Left lung (tissue), 10 donors: ENCODE data around the gene PLA2G4D. TPM values are rescaled to one million over a fixed set of nuclear protein-coding genes. Genes with fewer than 3 reads are reported as not detected.

Experiments
- ATAC-seq: fragments of 200-7000 bp; cut with Tn5 transposase; one replicate; pipeline ENCODE4 v1.9.1; 2020; ENCODE audit warnings: moderate library complexity
- DNase-seq, 4 donors: peaks; one replicate each; pipeline ENCODE4 v3.0.0-alpha.2; 2013 to 2020
- H3K27ac ChIP-seq, 2 donors: fragments of 200-600 bp; sonication (generic) in 1 of 2; one replicate each; pipeline versions ENCODE4 v1.5.0 to v1.8.0; 2020 to 2021
- H3K27me3 ChIP-seq, 2 donors: fragments of 200-600 bp; sonication (generic) in 1 of 2; one replicate each; pipeline versions ENCODE4 v1.5.0 to v1.8.0; 2020 to 2021
- H3K36me3 ChIP-seq, 2 donors: fragments of 200-600 bp; sonication (generic) in 1 of 2; one replicate each; pipeline versions ENCODE4 v1.5.0 to v1.8.0; 2020 to 2021
- H3K4me1 ChIP-seq, 2 donors: fragments of 200-600 bp; one replicate each; pipeline ENCODE4 v1.8.0; 2021
- H3K4me3 ChIP-seq, 2 donors: fragments of 200-600 bp; sonication (generic) in 1 of 2; one replicate each; pipeline versions ENCODE4 v1.5.0 to v1.8.0; 2020 to 2021; ENCODE audit warnings: mild to moderate bottlenecking in 1 of 2
- H3K9me3 ChIP-seq, 2 donors: fragments of 200-600 bp; sonication (generic) in 1 of 2; one replicate each; pipeline versions ENCODE4 v1.5.0 to v1.8.0; 2020 to 2021
- intact Hi-C, 2 donors: fragments of 100-400 bp; cut with DNase I; formaldehyde crosslinking; loops; one replicate each; pipeline versions ENCODE4 v1.11.2 to v1.14.2; 2022
- polyA plus RNA-seq, 6 donors: library from polyadenylated mRNA; unstranded; fragments of 120-200 nt; gene quantifications; one replicate each; pipeline ENCODE4 v1.2.1, GENCODE V29; 2013; ENCODE audit not compliant: insufficient read length in 6 of 6
- total RNA-seq, 2 donors: library from RNA; stranded (reverse); fragmentation: NEBNext Ultra II Directional; extraction: Animal tissue kit (Norgen Biotek cat#: 25700); gene quantifications; one replicate each; pipeline ENCODE4 v1.2.1, GENCODE V29; 2021
- TF ChIP-seq, protein P1 (sequence below), 2 donors: fragments of 200-600 bp; sonication (generic) in 1 of 2; IDR thresholded peaks; one replicate each; pipeline versions ENCODE4 v1.5.0 to v1.8.0; 2021; ENCODE audit warnings: antibody characterized with exemption in 2 of 2
- donor health status: DM: no; HTN: yes; CAD: no.
- donor health status: DM: no; HTN: no; CAD: no.

Gene PLA2G4D
- total and polyA plus RNA-seq, 8 donors, result 0.06 to 0.17 (median 0.13) TPM

DNA sequence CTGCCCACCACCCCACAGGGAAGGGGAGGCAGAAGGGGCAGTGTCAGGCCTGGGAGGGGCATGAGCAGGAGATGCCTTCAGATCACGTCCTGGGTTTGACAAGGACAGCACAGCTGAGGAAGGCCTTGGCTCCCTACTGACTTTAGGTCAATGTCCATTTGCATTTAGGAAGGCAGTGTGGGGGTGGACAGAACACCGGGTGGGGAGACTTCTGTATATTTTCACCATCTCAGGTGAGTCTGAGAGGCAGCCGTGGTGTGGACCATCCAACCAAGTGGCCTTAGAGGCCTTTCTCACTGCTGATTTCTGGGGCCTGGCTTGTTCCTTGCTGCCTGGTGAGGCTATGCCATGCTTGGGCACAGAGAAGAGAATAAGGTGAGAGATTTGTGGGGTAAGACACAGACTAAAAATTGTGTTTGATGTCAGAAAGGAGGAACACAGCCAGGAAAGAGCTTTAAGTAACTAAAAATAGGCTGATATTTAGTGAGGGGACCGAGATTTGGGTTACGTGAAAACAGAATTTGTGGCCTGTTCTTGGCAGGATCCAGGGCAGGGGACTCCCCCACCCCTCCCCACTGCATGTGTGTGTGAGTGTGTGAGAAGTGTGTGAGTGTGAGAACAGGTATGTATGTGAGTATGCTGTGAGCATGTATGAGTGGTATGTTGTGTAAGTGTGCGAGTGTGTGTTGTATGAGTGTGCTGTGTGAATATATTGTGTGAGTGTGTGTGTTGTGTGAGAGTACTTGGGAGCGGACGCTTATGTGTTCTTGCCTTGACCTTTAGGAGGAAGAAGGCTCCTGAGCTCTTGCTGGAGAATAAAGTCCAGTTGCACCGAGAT is 61.8 kb downstream of the PLA2G4D start:
- no peak for ATAC-seq
- Histone ChIP-seq H3K4me1 (peaks cover 6 to 15% of the 10 kb centered on the region in 2 donors), H3K27me3 (no peaks in the 10 kb centered on the region), H3K9me3 (no peaks in the 10 kb centered on the region), H3K4me3 (no peak overlapping the region), H3K36me3 (no peaks in the 10 kb centered on the region), H3K27ac (no peak overlapping the region)
- intact Hi-C loops, result no loop called here
- no peak for DNase-seq
- TF ChIP-seq, protein P1, sequence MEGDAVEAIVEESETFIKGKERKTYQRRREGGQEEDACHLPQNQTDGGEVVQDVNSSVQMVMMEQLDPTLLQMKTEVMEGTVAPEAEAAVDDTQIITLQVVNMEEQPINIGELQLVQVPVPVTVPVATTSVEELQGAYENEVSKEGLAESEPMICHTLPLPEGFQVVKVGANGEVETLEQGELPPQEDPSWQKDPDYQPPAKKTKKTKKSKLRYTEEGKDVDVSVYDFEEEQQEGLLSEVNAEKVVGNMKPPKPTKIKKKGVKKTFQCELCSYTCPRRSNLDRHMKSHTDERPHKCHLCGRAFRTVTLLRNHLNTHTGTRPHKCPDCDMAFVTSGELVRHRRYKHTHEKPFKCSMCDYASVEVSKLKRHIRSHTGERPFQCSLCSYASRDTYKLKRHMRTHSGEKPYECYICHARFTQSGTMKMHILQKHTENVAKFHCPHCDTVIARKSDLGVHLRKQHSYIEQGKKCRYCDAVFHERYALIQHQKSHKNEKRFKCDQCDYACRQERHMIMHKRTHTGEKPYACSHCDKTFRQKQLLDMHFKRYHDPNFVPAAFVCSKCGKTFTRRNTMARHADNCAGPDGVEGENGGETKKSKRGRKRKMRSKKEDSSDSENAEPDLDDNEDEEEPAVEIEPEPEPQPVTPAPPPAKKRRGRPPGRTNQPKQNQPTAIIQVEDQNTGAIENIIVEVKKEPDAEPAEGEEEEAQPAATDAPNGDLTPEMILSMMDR (IDR thresholded peaks at IDR 0.05), result no peak

- intact Hi-C loops, result no loop called here
- peaks cover 6 to 15% of the 10 kb centered on the region in 2 donors for H3K4me1 ChIP-seq
- ATAC-seq, result no peak
- no peaks in the 10 kb centered on the region for H3K27me3 ChIP-seq
- no peak for DNase-seq
- no peak overlapping the region for H3K27ac ChIP-seq
- H3K9me3 ChIP-seq, result no peaks in the 10 kb centered on the region
- no peaks in the 10 kb centered on the region for H3K36me3 ChIP-seq
- H3K4me3 ChIP-seq, result no peak overlapping the region
- TF ChIP-seq, protein P1 (IDR thresholded peaks at IDR 0.05), result no peak
These were observed 63.0 kb downstream of the PLA2G4D start for GRCh38 chr15:42031198-42031915.

DNA sequence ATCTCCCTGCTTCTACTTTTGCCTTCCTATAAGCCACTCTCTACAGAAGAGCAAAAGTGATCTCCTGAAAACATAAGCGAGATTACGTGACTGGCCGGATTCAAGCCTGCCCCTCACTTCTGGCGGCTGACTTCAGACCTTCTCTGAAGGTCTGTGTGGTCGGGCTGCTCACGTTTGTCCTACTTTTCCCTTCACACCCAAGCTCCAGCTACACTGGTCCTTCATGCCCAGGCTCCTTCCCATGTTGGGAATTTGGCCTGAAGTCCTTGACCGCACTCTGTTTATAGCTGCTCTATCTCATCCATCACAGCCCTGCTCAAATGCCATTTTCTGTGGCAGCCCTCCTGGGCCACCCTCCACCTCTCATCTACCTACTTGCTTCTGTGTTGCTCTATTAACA is 66.8 kb downstream of the PLA2G4D start:
- Histone ChIP-seq H3K4me1 (no peaks in the 10 kb centered on the region), H3K4me3 (no peak overlapping the region), H3K27ac (no peak overlapping the region), H3K9me3 (no peaks in the 10 kb centered on the region), H3K27me3 (no peaks in the 10 kb centered on the region), H3K36me3 (no peaks in the 10 kb centered on the region)
- intact Hi-C loops, result no loop called here
- TF ChIP-seq, protein P1 (IDR thresholded peaks at IDR 0.05), result no peak
- DNase-seq, result no peak
- ATAC-seq, result no peak

DNA sequence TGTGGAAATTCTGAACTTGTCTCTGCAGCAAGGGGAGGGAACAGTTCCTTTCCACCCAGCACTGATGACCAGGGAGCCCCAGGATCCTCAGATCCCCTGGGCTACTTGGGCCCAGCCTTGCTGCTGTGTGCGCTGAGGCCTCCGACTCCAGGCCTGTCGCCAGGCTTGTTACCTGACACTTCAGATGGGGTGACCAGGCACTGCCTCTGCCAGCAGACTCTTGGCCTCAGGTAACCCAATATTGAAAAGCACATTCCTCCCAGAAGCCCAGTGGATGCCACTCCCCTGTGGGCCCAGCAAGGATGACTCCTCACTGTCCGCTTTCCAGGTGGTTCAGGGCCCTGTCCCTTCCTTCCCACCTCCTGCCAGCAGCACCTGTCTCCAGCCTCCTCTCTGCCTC is 70.1 kb downstream of the PLA2G4D start:
- Histone ChIP-seq H3K9me3 (no peaks in the 10 kb centered on the region), H3K36me3 (no peaks in the 10 kb centered on the region), H3K4me3 (no peak overlapping the region), H3K4me1 (no peaks in the 10 kb centered on the region), H3K27ac (peak overlapping the region; percentile 61 to 62), H3K27me3 (no peaks in the 10 kb centered on the region)
- DNase-seq, result peak in 1 of 4 donors; percentile 72
- peak; percentile 91 for ATAC-seq
- TF ChIP-seq, protein P1 (IDR thresholded peaks at IDR 0.05), result no peak
- intact Hi-C loops, result no loop called here

- no peak for ATAC-seq
- no peak for DNase-seq
- H3K27ac ChIP-seq, result no peak overlapping the region
- H3K36me3 ChIP-seq, result no peaks in the 10 kb centered on the region
- H3K4me3 ChIP-seq, result no peak overlapping the region
- TF ChIP-seq, protein P1 (IDR thresholded peaks at IDR 0.05), result no peak
- H3K27me3 ChIP-seq, result no peaks in the 10 kb centered on the region
- H3K9me3 ChIP-seq, result no peaks in the 10 kb centered on the region
- no peaks in the 10 kb centered on the region for H3K4me1 ChIP-seq
- intact Hi-C loops, result no loop called here
These were observed 72.8 kb downstream of the PLA2G4D start for GRCh38 chr15:42021593-42021992.
